Upper lobe of left lung (tissue), 4 donors: Measurements from ENCODE around the gene DOCK7.
"Not testable (repeated sequence)": the region's sequence is repeated elsewhere in the genome, so short reads cannot be mapped to it uniquely, and the experiment has no call there.

Source experiments
- CTCF ChIP-seq, 6 experiments: fragments of 450-650 bp in 4 of 6; fragments of 200-600 bp in 2 of 6; sonication (generic) in 2 of 6; IDR thresholded peaks; one replicate each; pipeline ENCODE4 v1.5.1; 2016 to 2019; ENCODE audit warnings: antibody characterized with exemption in 6 of 6
- EP300 ChIP-seq, 4 donors: sonication (generic); formaldehyde crosslinking; IDR thresholded peaks; one replicate each; pipeline ENCODE4 v1.5.1; 2017; ENCODE audit warnings: antibody characterized with exemption in 4 of 4, control low read depth in 2 of 4
- POLR2A ChIP-seq, 4 donors: fragments of 450-650 bp; IDR thresholded peaks; one replicate each; pipeline ENCODE4 v1.5.1; 2016 to 2017; ENCODE audit warnings: antibody characterized with exemption in 4 of 4, mild to moderate bottlenecking in 2 of 4
- POLR2AphosphoS5 ChIP-seq, 2 donors: sonication (generic); formaldehyde crosslinking; IDR thresholded peaks; one replicate each; pipeline ENCODE4 v1.5.1; 2017; ENCODE audit warnings: antibody characterized with exemption in 2 of 2

DNA sequence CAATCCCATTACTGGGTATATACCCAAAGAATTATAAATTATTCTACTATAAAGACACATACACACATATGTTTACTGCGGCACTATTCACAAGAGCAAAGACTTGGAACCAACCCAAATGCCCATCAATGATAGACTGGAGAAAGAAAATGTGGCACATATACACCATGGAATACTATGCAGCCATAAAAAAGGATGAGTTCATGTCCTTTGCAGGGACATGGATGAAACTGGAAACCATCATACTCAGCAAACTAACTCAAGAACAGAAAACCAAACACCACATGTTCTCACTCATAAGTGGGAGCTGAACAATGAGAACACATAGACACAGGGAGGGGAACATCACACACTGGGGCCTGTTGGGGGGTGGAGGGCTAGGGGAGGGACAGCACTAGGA is 121.0 kb downstream of the DOCK7 start:
- TF ChIP-seq POLR2AphosphoS5, CTCF, POLR2A, EP300 (IDR thresholded peaks at IDR 0.05): not testable (repeated sequence)
